ENCODE measurements around the gene CATSPERD. TPM values are rescaled to one million over a fixed set of nuclear protein-coding genes. Genes with fewer than 3 reads are reported as not detected.
"Not testable (repeated sequence)": the region's sequence is repeated elsewhere in the genome, so short reads cannot be mapped to it uniquely, and the experiment has no call there.

CATSPERD gene
- total RNA-seq, 3 donors from 2014 or later, result not detected

DNA sequence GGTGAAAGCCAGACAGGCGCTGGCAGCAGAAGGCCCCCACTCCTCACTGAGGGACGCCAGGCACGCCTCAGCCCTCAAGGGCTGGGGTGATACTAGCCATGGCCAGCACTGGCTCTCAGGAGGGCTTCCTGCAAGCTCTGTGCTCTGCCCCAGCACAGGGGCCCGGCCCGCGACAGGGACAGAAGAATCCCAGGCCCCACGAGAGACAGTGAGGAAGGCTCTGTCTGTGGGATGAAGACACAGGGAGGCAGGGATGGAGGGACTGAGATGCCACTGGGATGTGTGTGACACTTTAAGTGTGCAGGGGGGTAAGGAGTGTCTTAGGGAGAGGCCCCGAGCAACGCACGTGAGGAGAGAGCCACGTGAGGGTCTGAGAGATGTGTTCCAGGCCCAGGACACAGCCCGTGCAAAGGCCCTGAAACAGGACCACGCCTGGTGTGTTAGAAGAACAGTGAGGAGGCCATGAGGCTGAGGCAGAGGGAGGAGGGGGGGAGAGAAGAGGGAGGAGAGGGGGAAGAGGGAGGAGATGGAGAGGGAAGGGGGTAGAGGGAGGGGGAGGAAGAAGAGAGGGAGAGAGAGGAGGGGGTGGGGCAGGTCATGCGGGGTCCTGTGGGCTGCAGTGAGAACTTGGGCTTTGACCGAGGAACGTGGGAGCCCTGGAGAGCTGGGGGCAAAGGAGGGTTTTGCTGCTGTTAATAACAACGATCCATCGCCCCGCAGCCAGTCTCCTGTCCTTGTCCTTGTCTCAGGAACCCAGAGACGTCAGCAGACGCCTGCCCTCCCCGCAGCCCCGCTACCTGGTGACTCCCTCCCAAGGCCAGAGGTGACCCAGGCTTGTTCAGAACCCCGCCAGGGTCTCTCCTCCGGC is 23.2 kb upstream of the CATSPERD start:
- TF ChIP-seq POLR2A (IDR thresholded peaks at IDR 0.05), result no peak
- peaks cover 0 to under 1% of the 10 kb centered on the region in 2 donors for H3K4me1 ChIP-seq
- no peak overlapping the region for H3K4me3 ChIP-seq
- no peak for DNase-seq (ENCODE audit: low spot score in 2 of 2)
- no peaks in the 10 kb centered on the region for H3K9me3 ChIP-seq
- intact Hi-C loops (cut with DNase I; ENCODE audit: low total_unique reads), result loop anchor here (2.0 to 10.0 kb wide), 2 partner anchors 78 to 1048 kb away; no protein-coding TSS in a partner anchor
- no peak overlapping the region for H3K27ac ChIP-seq
- peaks cover 10% of the 10 kb centered on the region for H3K36me3 ChIP-seq
- no peaks in the 10 kb centered on the region for H3K27me3 ChIP-seq

- intact Hi-C loops (cut with DNase I; ENCODE audit: low total_unique reads), result loop anchor here (2.0 to 10.0 kb wide), 2 partner anchors 79 to 1047 kb away; no protein-coding TSS in a partner anchor
- H3K4me1 ChIP-seq, result no peaks in the 10 kb centered on the region
Measured at GRCh38 chr19:5697890-5698634, 22.4 kb upstream of the CATSPERD start.

GRCh38 chr19:5698635-5699422 is 21.6 kb upstream of the CATSPERD start:
- peaks cover 10% of the 10 kb centered on the region for H3K36me3 ChIP-seq
- H3K4me3 ChIP-seq, result no peak overlapping the region
- no peak for DNase-seq (ENCODE audit: low spot score in 2 of 2)
- no peaks in the 10 kb centered on the region for H3K27me3 ChIP-seq
- H3K27ac ChIP-seq, result no peak overlapping the region
- TF ChIP-seq POLR2AphosphoS5 (IDR thresholded peaks at IDR 0.05) (no peak), POLR2A (IDR thresholded peaks at IDR 0.05) (no peak), CTCF (IDR thresholded peaks at IDR 0.05) (no peak)
- no peaks in the 10 kb centered on the region for H3K9me3 ChIP-seq
- no peaks in the 10 kb centered on the region for H3K4me1 ChIP-seq
- intact Hi-C loops (cut with DNase I; ENCODE audit: low total_unique reads), result loop anchor here (10.0 kb wide), 1 partner anchor 1046 kb away; no protein-coding TSS in a partner anchor

More at GRCh38 chr19:5697890-5698634, 22.4 kb upstream of the CATSPERD start:
- Histone ChIP-seq H3K4me3 (no peak overlapping the region), H3K36me3 (peaks cover 10% of the 10 kb centered on the region), H3K27ac (no peak overlapping the region), H3K9me3 (no peaks in the 10 kb centered on the region), H3K27me3 (no peaks in the 10 kb centered on the region)
- TF ChIP-seq POLR2A (IDR thresholded peaks at IDR 0.05) (no peak), CTCF (IDR thresholded peaks at IDR 0.05) (no peak), POLR2AphosphoS5 (IDR thresholded peaks at IDR 0.05) (no peak)
- no peak for DNase-seq (ENCODE audit: low spot score in 2 of 2)

DNA sequence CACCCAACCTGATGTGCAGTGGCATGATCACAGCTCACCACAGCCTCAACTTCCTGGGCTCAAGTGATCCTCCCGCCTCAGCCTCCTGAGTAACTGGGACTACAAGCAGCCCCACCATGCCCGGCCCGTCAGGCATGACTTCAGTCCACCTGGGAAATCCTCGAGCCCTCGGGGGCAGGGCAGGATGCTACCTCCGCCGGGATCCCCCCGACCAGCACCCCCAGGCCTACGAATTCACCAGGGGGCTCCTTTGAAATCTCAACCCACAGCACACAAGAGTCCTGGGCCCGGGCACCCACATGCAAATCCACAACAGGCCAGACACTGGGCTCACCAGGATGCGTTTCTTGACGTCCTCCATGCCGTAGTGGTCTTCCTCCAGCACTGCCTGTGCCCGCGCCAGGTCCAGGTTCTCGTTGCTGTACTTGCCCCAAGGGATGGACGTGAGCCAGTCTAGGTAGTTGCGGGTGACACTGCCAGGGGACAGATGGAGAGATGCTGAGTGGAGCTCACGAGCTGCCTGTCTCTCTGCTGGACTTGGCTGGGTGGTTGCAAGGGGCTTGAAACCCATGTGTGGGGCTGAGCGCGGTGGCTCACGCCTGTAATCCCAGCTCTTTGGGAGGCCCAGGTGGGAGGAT is 19.9 kb upstream of the CATSPERD start:
- H3K27me3 ChIP-seq, result no peaks in the 10 kb centered on the region
- DNase-seq (ENCODE audit: low spot score in 2 of 2), result no peak
- H3K27ac ChIP-seq, result no peak overlapping the region
- H3K4me1 ChIP-seq, result no peaks in the 10 kb centered on the region
- no peak overlapping the region for H3K4me3 ChIP-seq
- intact Hi-C loops (cut with DNase I; ENCODE audit: low total_unique reads), result no loop called here
- H3K36me3 ChIP-seq, result no peaks in the 10 kb centered on the region
- no peaks in the 10 kb centered on the region for H3K9me3 ChIP-seq
- TF ChIP-seq POLR2A (IDR thresholded peaks at IDR 0.05), result no peak
- TF ChIP-seq POLR2AphosphoS5 (IDR thresholded peaks at IDR 0.05), result no peak
- no peak for TF ChIP-seq CTCF (IDR thresholded peaks at IDR 0.05)

DNA sequence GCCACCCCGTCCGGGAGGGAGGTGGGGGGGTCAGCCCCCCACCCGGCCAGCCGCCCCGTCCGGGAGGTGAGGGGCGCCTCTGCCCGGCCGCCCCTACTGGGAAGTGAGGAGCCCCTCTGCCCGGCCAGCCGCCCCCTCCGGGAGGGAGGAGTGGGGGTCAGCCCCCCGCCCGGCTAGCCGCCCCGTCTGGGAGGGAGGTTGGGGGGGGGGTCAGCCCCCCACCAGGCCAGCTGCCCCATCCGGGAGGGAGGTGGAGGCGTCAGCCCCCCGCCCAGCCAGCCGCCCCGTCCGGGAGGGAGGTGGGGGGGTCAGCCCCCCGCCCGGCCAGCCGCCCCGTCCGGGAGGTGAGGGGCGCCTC is 18.4 kb upstream of the CATSPERD start:
- DNase-seq (ENCODE audit: low spot score in 2 of 2); H3K36me3 ChIP-seq; H3K4me1 ChIP-seq; intact Hi-C loops (cut with DNase I; ENCODE audit: low total_unique reads); H3K27me3 ChIP-seq; H3K9me3 ChIP-seq; H3K27ac ChIP-seq; H3K4me3 ChIP-seq: not testable (repeated sequence)

All from breast epithelium (tissue), 4 donors.